GM12875 (cell line): ENCODE results near the gene PSMB9.
"Not testable (repeated sequence)": the region's sequence is repeated elsewhere in the genome, so short reads cannot be mapped to it uniquely, and the experiment has no call there.

Experiments
- H3K4me3 ChIP-seq: one replicate; pipeline ENCODE4 v1.5.1; 2011; ENCODE audit warnings: low read depth, low read length, control low read depth
- TF ChIP-seq, protein P1 (sequence below): IDR thresholded peaks from 2 replicates; pipeline ENCODE4 v1.5.1; 2011; ENCODE audit warnings: low read depth, mild to moderate bottlenecking, control low read depth, inconsistent platforms, low read length, moderate library complexity, borderline replicate concordance; ENCODE audit not compliant: insufficient read depth

The PSMB9 gene

DNA sequence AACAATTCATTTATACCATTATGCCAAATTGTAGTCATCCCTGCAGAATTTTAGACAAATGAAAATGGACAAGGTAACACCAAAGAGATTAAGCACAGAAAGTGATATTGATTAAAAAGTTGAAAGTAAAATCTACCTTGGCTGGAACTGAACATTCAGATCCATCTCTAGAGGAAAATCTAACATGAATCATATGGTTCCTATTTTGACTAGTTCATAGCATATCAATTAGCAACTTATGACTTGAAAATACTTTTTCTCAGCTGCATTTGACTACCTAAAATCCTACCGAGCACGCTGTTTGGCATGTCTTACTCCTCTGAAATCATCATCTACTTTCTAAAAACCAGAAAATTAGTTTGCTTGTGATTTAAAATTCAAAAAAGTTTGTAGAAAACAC, 22.6 kb downstream of the PSMB9 start:
- H3K4me3 ChIP-seq: no peak overlapping the region
- TF ChIP-seq, protein P1, sequence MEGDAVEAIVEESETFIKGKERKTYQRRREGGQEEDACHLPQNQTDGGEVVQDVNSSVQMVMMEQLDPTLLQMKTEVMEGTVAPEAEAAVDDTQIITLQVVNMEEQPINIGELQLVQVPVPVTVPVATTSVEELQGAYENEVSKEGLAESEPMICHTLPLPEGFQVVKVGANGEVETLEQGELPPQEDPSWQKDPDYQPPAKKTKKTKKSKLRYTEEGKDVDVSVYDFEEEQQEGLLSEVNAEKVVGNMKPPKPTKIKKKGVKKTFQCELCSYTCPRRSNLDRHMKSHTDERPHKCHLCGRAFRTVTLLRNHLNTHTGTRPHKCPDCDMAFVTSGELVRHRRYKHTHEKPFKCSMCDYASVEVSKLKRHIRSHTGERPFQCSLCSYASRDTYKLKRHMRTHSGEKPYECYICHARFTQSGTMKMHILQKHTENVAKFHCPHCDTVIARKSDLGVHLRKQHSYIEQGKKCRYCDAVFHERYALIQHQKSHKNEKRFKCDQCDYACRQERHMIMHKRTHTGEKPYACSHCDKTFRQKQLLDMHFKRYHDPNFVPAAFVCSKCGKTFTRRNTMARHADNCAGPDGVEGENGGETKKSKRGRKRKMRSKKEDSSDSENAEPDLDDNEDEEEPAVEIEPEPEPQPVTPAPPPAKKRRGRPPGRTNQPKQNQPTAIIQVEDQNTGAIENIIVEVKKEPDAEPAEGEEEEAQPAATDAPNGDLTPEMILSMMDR: no peak

DNA sequence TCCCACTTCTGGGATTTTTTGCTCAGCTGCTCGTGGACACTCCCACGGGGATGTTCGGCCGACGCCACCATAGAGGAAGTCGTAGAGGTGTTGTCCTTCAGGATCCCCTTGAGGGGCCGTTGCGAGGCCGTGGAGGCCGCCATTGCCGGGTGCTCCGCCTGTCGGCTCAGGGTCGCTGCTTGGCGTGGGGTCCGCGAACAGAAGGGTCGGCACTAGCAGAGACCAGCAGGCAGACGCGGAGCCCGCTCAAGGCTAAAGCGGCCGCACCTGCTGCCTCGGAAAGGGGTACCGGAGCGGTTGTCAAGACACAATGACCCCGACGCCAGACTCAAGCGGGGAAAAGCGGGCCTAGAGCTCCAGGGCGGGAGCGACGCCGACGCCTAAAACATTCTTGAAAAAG, 25.7 kb downstream of the PSMB9 start:
- H3K4me3 ChIP-seq: no peak overlapping the region
- TF ChIP-seq, protein P1: no peak

- H3K4me3 ChIP-seq: not testable (repeated sequence)
Measured at GRCh38 chr6:32880962-32881361, 27.0 kb downstream of the PSMB9 start.

DNA sequence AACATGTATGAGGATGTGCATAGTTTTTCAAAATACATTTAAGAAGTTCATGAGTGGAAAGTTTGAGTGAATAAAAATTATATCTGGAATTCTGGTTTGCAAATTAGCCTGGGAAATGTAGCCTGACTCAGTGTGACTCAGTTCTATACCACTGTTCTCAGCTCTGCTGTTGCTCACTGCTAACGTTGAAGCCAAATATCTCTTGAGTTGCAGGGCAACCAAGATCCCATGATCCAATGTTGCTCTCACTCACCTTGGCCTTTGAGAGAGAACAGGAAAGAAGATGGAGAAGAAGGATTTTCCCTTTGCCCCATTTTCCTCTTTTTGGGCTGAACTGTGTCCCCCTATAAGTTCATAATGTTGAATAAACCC, 28.9 kb downstream of the PSMB9 start:
- TF ChIP-seq, protein P1: no peak
- H3K4me3 ChIP-seq: no peak overlapping the region

- TF ChIP-seq, protein P1: no peak
- no peak overlapping the region for H3K4me3 ChIP-seq
Measured at GRCh38 chr6:32883789-32884188, 29.8 kb downstream of the PSMB9 start.

DNA sequence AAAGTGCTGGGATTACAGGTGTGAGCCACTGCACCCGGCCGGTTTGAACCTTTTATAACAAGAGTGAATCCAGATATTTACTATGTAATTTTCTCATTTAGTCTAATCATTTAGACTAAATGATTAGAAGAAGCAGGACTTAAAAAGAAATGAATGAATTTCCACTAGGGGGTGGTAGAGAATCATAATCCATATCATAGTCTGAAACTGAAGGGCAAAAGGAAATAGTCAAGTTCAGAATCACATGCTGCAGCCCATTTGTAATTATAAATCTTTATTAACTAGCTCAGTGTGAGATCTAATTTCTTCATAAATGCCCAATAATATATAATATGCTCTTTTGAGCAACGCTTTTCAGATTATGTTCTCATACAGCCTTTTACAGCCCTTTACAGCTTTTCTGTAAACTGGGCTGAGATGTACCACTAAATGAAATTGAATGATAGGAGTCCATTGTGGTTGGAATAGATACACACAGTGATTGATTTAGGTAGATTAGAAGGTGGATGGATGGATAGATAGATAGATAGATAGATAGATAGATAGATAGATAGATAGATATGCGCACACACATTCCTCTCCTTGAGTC, 31.8 kb downstream of the PSMB9 start:
- no peak overlapping the region for H3K4me3 ChIP-seq

GRCh38 chr6:32886681-32887383, 32.8 kb downstream of the PSMB9 start:
- TF ChIP-seq, protein P1: no peak
- H3K4me3 ChIP-seq: no peak overlapping the region

More for the DNA sequence above, 31.8 kb downstream of the PSMB9 start:
- TF ChIP-seq, protein P1: no peak
